ENCODE measurements around the gene BRPF1.

Gene BRPF1, protein sequence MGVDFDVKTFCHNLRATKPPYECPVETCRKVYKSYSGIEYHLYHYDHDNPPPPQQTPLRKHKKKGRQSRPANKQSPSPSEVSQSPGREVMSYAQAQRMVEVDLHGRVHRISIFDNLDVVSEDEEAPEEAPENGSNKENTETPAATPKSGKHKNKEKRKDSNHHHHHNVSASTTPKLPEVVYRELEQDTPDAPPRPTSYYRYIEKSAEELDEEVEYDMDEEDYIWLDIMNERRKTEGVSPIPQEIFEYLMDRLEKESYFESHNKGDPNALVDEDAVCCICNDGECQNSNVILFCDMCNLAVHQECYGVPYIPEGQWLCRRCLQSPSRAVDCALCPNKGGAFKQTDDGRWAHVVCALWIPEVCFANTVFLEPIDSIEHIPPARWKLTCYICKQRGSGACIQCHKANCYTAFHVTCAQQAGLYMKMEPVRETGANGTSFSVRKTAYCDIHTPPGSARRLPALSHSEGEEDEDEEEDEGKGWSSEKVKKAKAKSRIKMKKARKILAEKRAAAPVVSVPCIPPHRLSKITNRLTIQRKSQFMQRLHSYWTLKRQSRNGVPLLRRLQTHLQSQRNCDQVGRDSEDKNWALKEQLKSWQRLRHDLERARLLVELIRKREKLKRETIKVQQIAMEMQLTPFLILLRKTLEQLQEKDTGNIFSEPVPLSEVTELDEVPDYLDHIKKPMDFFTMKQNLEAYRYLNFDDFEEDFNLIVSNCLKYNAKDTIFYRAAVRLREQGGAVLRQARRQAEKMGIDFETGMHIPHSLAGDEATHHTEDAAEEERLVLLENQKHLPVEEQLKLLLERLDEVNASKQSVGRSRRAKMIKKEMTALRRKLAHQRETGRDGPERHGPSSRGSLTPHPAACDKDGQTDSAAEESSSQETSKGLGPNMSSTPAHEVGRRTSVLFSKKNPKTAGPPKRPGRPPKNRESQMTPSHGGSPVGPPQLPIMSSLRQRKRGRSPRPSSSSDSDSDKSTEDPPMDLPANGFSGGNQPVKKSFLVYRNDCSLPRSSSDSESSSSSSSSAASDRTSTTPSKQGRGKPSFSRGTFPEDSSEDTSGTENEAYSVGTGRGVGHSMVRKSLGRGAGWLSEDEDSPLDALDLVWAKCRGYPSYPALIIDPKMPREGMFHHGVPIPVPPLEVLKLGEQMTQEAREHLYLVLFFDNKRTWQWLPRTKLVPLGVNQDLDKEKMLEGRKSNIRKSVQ (N-terminal part only)

DNA sequence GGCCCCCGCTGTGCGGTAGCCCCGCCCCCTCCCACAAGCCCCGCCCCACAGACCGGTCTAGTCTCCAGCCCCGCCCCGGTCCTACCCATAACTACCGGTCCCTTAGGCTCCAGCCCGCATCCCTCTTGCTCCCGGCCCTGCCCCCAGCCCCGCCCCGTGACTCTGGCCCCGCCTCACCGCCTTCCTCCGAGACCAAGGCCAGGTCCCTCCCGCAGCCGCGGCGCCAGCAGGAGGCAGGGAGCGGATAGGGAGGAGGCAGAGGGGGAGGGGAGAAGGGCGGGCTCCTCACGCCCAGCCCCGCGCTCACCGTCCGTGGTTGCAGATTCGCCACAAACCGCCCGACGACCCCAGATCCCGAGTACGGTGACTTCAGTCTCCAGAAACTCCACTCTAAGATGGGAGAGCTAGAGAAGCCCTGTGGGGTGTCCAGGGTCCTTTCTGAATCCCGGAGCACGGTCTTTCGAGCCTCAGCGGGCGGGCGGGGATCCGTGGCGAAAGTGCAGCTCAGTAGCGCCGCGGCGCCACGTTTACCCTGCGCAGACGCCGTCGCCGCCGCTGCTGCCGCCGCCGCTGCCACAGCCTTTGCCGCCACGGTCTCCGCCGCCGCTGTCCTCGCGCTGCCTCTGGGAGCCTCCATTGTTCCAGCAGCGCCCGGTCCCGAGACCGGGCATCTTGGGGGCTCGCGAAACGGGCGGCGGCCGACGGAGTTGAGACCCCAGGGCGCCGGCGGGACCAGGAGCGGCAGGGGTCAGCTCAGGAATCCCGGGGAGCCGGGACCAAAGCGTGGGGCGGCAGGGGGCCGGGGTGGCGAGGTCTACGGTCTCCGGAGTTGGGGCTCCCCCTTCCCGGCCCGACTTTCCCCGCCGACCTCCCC lies at the start of gene BRPF1:
Gene BRPF1 (plus strand): TSS at position 530 of the 874 bp plus-strand sequence. CDS start 2,406 bp downstream, outside the sequence.
- FAIRE-seq, result peak; percentile 69
- peak; percentile 98 for DNase-seq (ENCODE audit: insufficient read length, low spot score)

DNA sequence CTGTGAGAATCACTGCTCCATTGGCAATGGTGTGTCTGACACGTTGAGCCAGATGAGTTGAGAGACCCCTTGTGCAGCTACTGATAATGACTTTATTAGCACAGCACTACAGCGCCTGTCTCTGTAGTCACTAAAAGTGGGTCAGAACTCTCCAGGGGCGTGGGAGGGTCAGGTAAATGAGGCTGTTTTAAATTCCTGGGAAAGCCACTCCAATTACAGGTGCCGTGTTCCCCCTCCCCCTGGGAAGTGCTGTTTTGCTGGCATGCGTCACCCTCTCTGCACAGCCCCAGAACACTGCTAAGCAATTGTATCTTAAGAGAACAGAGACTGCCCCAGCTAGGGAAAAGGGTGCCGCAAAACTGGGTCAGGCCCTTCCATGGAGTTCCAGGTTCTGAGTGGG lies 49.4 kb upstream of the BRPF1 start:
- no peak for DNase-seq (ENCODE audit: insufficient read length, low spot score)
- no peak for FAIRE-seq

DNA sequence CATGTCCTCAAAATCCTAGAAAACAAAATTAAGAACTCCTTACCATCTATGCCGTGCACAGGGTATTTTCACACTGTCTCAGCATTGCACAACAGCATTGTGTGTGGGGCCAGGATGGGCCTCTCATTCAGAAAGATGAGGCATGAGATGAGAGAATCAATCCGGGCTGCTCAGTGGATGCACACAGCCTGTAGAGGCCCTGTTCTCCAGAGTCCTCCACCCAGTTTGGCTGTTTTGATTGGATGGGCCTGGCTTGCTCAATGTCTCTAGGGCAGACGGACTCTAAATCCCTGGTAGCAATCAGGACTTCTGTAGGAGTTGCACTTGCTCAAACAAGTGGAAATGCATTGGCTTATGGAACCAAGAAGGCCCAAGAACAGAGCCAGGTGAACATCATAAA lies 48.1 kb upstream of the BRPF1 start:
- FAIRE-seq (no peak), DNase-seq (ENCODE audit: insufficient read length, low spot score) (no peak)

DNA sequence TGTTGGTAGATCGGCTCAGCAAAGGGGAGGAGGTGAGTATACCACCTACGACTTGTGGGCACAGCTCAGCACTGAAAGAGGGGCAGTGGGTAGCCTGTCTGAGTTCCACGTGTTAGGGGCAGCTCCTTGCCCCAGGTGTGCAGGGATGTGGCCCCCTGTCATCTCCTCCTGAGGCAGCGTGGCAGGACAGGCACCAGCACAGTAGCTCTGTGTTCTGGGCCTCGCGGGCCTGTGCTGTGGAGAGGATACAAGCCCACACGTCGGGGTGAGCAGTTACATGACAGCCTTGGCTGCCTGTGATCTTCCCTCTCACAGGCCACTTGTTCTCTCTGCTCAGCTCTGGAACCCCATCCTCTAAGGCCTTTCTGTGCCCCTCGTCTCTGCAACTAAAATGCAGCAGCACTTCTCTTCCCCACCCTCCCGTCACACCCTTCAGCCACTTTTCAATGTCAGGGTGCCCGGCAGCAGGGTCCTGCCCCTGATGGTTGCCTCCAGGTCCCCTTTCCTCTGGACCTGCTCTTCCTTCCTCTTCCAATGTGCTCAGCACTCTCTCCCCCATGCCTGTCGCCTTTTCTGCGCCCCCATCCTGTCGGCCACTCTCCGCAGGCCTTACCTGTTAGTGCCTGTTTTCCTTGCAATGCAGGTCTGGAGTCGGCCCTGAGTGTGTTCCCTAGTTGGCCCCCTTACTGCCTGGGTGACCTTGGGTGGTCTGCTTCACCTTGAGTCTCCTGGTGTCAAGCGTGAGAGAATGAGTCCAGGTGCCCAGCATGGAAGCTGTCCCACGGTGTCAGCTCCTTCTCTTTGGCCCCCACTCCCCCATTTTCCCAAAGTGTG lies 46.1 kb upstream of the BRPF1 start:
- FAIRE-seq, result no peak
- no peak for DNase-seq (ENCODE audit: insufficient read length, low spot score)

DNA sequence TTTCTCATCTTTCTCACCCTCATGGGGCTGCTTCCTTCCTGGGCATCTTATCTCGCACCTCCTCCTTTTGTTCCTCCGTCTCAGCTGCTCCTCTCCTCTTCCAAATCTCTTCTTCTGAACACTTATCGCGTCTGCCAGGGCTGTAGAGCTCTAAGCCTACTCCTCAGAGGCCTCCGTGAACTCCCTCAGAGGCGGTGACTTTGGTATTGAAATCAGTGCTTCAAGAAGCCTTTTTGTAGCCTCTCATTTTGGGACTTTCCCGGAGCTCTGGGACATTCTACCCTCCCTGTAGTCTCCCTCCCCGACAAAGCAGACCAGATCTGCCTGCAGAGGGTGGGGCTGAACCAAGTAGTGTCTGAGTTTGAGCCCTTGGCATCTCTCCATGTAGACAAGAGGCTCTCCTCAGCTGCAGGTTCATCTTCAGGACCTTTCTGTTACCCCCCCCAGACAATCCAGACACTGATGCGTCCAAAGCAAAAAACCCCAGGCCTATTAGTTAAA lies 45.4 kb upstream of the BRPF1 start:
- DNase-seq (ENCODE audit: insufficient read length, low spot score) (no peak), FAIRE-seq (no peak)

DNA sequence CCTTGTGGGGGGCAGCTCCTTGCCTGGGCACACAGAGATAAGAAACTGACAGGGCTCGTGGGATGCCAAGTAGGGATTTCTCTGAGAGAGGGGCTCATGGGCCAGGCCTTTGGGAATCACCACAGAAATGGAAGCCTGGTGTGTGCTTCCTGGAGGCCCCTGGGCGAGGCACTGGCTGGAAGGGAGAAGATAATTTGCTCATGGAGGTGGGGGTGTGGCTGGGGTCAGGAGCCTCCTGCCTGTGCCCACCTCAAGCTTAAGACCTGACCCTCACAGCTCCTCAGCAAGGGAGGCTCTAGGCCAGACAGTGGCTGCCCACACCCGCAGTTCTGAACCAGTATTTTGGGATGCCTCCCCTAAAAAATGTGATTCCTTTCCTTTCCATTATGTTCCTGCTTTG lies 44.8 kb upstream of the BRPF1 start:
- FAIRE-seq (no peak), DNase-seq (ENCODE audit: insufficient read length, low spot score) (no peak)

DNA sequence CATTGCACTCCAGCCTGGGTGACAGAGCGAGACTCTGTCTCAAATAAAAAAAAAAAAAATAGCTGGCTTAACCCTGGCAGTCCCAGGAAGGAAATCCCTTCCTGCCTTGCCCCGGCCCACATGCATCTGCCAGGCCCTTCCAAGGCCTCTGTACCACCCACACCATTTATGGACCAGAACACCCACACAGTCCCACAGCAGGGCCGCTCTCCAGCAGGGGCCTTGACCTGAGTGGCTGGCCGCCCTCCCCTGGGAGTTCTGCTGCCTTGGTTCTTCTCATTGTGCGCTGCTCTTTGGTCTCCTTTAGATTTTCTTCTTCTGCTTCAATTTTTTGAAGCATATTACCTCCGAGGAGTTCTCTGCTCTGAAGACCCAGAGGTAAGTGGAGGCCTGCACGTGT lies 44.0 kb upstream of the BRPF1 start:
- DNase-seq (ENCODE audit: insufficient read length, low spot score), result no peak
- no peak for FAIRE-seq

DNA sequence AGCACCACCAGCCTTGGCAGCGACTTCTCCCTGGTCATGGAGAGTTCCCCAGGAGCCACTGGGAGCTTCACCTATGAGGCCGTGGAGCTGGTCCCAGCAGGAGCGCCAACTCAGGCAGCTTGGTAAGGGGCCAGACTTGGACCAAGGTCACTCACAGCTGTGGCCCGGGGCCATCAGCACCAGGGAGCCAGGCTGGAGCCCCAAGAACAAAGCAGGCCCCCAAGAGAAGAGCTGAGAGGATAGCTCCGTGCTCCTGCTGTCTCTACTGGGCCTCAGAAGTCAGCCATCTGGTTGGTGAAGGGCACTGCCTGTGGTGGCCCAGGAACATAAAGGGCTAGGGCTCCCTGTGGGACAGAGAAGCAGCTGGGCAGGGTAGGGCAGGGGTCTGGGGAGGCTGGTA lies 42.6 kb upstream of the BRPF1 start:
- DNase-seq (ENCODE audit: insufficient read length, low spot score), result no peak
- FAIRE-seq, result no peak

DNA sequence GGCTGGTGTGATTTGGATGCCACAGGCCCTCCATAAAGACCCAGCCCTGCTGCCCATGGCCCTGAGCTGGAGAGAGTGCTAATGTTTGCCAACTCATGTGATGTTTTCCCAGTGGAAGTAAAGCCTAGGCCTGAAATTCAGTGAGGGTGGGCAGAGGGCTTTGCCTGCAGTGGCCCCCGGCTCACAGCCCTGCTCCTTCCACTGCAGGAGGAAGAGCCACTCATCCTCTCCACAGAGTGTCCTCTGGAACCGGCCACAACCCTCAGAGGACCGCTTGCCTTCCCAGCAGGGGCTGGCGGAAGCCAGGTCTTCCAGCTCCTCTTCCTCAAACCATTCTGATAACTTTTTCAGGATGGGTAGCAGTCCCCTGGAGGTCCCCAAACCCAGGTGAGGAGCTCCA lies 41.8 kb upstream of the BRPF1 start:
- no peak for FAIRE-seq
- no peak for DNase-seq (ENCODE audit: insufficient read length, low spot score)

DNA sequence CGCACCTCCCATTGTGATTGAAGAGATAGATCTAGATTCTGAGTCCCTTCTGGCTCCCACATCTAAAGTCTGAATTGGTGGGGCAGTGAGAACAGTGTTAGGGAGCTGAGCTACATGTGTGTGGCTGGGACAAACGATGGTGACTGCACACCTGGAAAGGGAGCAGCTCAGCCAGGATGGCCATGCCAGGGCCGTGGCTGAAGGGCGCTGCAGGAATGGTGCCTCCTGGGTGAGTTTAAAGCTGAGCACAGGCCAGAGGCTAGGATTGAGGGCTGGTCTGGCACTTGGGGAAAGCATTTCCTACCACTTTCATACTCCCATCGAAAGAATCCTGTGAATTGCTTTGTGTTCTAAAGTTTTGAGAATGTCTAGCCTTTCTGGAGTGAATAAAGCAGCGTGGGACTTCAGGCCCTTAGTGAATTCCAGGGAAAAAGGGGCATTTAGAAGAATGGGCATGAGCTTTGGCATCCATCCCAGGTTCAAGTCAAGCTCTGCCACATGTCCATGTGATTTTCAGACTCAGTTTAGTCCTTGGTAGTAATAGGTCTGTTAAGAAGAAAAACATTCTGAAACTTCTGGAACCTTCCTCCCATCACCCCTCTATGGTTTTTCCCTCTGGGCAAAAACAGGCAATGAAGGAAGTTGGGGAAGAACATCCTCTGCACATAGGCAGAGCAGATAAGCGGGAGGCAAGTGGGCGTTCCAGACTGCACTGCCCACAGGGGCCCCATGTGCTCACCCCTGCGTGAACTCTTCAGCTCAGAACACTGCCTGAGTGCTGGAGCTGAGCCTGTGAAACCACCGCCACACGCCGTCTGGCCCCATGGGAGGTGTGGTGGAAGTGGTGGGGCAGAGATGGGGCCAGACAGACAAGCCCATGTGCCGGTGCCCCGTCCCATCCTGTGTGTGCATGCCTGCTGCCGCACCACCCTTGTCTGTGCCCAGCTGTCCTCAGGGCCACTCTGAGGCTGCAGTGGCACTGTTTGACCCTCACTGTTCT lies 40.8 kb upstream of the BRPF1 start:
- DNase-seq (ENCODE audit: insufficient read length, low spot score) (no peak), FAIRE-seq (no peak)

DNA sequence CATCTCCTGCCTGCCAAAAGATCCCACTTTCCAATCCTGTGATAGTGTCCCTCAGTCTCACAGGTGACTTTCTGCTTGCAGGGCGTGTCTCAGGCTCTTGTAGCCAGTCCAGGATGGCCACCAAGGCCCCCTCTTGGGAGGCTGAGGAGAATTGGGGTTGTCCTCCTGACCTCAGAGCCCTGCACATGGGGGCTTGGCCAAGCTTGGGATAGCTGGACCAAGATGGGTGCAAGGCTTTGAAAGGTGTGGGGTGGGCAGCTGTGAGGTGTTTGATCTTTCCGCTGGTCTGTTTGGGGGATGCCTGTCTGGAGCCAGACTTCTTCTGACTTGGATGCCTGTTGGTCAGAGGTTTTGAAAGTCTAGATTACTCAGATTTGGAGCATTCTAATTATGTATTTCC lies 39.9 kb upstream of the BRPF1 start:
- FAIRE-seq, result no peak
- DNase-seq (ENCODE audit: insufficient read length, low spot score), result no peak

DNA sequence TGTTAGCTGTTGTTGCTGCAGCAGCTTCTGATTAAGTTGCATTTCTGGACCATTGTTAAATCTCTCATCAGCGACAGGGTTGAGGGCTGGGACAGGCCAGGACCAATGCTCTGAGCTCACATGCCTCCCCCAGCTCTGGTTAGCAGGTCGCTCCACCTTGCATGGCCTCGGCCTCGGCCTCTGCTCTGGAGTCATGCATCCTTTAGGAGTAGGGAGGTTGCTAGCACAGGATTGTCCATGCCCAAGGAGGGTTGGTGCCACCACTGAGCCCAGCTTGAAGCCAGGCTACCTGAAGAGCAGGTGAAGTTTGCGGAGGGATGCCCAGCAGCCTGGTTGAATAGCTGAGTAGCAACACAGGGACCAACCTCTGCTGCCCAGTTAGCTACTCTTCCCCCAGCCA lies 39.1 kb upstream of the BRPF1 start:
- DNase-seq (ENCODE audit: insufficient read length, low spot score) (no peak), FAIRE-seq (no peak)

DNA sequence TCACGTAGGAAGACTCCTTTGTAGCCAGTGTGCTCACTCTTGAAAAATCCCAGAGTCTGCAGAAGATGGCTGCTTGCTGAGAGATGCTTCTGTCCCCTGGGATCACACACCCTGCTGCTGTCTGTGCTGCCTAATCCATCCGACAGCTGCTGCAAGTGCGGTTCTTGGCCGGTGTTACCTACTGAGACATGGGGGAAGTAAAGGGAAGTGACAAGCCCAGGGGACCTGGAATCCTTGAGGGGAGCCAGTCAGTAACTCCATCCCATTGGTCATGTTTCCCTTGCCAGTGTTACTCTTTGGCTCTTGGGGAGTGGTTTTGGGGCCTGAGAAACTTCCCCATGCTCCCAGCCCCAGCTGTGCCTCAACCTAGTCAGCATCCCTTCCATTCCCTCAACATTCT lies 36.2 kb upstream of the BRPF1 start:
- FAIRE-seq, result no peak
- DNase-seq (ENCODE audit: insufficient read length, low spot score), result no peak

DNA sequence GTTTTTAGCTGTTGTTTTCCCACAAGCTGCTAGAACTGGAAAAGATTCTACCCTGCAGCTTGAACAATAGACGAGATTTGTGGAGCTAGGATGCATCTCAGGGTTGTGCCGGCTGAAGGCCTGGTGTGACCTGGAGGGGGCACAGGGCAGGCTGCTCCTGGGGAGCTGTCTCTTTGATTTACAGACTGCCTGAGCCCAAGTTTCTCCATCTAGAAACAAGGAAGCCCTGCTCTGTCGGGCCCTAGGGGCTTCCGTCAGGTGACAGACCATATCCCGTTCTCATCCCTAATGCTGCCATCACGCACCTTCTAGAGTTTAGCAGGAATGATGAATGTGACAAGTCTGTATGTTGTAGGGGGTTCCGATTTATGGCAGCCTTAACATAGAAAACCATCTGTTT lies 35.8 kb upstream of the BRPF1 start:
- FAIRE-seq, result no peak
- no peak for DNase-seq (ENCODE audit: insufficient read length, low spot score)

DNA sequence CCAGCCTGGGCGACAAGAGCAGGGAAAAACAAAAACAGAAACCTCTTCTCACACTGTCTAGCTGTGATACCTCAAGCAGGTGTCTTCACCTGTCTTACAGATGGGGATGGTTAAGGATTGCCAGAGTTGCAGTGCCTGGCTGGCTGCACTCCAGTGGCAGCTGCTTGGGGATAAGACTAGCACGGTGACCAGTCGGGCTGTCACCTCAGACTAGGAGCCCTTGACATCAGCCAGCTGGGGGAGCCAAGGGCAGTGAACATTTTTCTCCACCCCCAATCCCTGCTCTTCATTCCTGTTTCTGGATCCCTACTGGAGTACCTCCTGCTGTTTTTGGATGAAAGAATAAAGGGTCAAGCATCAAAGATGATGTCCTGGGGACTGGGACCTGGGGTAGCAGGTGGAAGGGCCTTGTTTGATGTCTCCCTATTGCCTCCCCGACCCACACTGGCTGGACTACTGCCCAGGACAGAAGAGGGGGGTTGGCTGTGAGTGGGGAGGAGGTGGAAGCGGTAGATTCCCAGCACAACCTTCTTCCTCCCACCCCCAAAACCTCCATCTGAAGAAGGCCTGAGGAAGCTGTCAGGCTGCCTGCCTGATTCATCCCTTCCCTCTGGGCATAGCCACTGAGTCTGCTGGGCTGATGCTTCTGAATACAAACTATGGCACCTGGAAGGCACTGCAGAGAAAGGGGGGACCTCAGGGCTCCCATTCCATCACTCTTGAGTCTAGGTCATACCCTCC lies 34.9 kb upstream of the BRPF1 start:
- DNase-seq (ENCODE audit: insufficient read length, low spot score), result no peak
- no peak for FAIRE-seq

DNA sequence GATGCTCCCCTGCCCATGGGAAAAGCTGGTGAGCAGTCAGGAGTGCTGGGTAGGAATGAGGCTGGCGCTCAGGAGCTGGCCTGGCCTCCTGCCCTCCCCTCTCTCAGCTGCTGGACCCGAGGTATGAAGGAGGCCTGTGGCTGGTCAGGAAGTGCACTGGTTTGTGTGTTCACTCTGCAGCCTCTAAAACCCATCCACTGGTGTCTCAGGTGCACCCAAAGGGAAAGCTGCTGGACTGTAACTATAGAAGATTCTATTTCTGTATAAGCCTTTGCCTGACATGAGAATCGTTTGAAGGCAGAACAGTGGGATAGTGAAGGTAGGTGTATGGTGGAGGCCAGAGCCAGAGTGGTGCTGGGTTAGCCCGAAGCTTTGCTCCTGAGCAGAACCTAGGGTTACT lies 33.6 kb upstream of the BRPF1 start:
- DNase-seq (ENCODE audit: insufficient read length, low spot score), result no peak
- FAIRE-seq, result no peak

DNA sequence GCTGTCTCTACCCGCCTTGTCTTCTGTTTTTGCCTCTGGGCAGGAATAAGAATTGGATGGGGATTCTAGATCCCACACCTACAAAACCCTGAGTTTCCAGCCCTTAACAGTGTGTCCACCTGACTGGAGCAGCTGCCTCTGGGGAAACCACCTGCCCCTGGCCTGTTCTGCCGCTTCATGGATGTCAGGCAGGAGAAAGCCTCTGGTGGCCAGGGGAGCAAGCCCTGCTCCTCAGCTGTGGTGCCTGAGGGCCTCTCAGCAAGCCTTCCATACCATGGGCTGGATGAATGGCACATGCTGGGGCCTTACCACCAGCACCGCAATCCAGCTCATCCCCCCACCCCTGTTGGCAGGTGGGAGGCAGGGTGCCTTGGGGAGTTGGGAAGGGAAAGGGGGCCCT lies 33.2 kb upstream of the BRPF1 start:
- DNase-seq (ENCODE audit: insufficient read length, low spot score), result no peak

More for the DNA sequence above, 33.2 kb upstream of the BRPF1 start:
- no peak for FAIRE-seq
